ENCODE results near the gene ACTG1.

DNA sequence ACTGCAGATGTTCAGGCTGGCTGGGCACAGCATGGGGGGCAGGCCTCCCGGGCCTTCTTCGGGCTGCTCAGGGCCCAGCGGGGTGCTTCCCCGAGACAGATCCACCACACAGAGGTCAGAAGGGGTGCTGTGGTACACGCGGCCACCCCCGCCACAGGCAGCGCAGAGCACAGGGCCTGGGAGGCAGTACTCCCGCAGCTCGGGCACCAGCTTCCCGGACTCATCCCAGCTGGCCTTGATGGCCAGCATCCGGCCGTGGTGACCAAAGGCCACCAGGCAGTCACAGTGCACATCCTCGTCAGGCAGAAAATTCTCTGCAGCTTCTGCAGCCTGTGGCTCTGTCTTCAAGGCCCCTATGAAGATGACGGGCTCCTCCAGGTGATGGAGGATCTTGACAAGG is 37.7 kb upstream of the ACTG1 start:
- TF ChIP-seq, protein P1, sequence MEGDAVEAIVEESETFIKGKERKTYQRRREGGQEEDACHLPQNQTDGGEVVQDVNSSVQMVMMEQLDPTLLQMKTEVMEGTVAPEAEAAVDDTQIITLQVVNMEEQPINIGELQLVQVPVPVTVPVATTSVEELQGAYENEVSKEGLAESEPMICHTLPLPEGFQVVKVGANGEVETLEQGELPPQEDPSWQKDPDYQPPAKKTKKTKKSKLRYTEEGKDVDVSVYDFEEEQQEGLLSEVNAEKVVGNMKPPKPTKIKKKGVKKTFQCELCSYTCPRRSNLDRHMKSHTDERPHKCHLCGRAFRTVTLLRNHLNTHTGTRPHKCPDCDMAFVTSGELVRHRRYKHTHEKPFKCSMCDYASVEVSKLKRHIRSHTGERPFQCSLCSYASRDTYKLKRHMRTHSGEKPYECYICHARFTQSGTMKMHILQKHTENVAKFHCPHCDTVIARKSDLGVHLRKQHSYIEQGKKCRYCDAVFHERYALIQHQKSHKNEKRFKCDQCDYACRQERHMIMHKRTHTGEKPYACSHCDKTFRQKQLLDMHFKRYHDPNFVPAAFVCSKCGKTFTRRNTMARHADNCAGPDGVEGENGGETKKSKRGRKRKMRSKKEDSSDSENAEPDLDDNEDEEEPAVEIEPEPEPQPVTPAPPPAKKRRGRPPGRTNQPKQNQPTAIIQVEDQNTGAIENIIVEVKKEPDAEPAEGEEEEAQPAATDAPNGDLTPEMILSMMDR (IDR thresholded peaks at IDR 0.05): no peak
- no peak for TF ChIP-seq POLR2A (IDR thresholded peaks at IDR 0.05)
